Omental fat pad (tissue), 4 donors: ENCODE measurements around the gene C21orf91. TPM values are rescaled to one million over a fixed set of nuclear protein-coding genes. Genes with fewer than 3 reads are reported as not detected.
"Not testable (repeated sequence)": the region's sequence is repeated elsewhere in the genome, so short reads cannot be mapped to it uniquely, and the experiment has no call there.

ENCODE experiments used
- ATAC-seq: fragments of 150-250 bp; one replicate; pipeline ENCODE4 v1.9.1; 2016; ENCODE audit warnings: mild to moderate bottlenecking, moderate library complexity; ENCODE audit not compliant: low FRiP score
- DNase-seq: peaks from one replicate; pipeline ENCODE4 v3.0.0-alpha.2; 2019; ENCODE audit warnings: low spot score
- CTCF ChIP-seq, 3 donors: fragments of 450-650 bp; IDR thresholded peaks; one replicate each; pipeline ENCODE4 v1.5.1; 2016 to 2017; ENCODE audit warnings: antibody characterized with exemption in 3 of 3, mild to moderate bottlenecking in 3 of 3, moderate library complexity in 2 of 3
- total RNA-seq, 4 donors: library from RNA; depleted of rRNA; stranded (reverse); fragments of >200 nt; gene quantifications; one replicate each; pipeline ENCODE4 v1.1.0, GENCODE V29; 2016

C21orf91 gene
- total RNA-seq, 4 donors from 2014 or later, result 6.6 to 30.9 (median 9.2) TPM

- TF ChIP-seq CTCF (IDR thresholded peaks at IDR 0.05), result no peak
- DNase-seq, result no peak
- ATAC-seq, result no peak
These were observed 37.6 kb downstream of the C21orf91 start for GRCh38 chr21:17781524-17781923.

- ATAC-seq (no peak), DNase-seq (no peak)
- no peak for TF ChIP-seq CTCF (IDR thresholded peaks at IDR 0.05)
These were observed 38.6 kb downstream of the C21orf91 start for GRCh38 chr21:17780539-17780938.

DNA sequence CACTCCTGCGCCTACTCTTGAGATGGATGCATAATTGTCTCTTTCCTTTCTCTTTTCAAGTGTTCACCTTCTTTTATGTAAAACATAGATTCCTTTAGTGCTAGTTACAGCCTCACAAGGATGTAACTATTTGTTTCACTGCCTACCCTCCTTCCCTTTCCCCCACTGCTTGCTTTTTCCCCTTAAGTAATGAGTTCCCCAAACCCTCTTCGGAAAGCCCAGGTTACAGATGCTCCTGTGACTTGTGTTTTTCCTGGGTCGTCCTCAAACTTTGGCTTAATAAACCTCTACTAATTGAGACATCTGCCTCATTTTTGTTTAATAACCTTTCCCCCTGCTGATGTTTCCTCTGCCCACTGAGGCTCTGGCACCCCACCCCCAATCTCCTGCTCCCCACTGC, 39.2 kb downstream of the C21orf91 start:
- TF ChIP-seq CTCF (IDR thresholded peaks at IDR 0.05), result no peak
- no peak for DNase-seq
- ATAC-seq, result no peak

GRCh38 chr21:17779496-17779895, 39.7 kb downstream of the C21orf91 start:
- no peak for ATAC-seq
- no peak for DNase-seq
- no peak for TF ChIP-seq CTCF (IDR thresholded peaks at IDR 0.05)

DNA sequence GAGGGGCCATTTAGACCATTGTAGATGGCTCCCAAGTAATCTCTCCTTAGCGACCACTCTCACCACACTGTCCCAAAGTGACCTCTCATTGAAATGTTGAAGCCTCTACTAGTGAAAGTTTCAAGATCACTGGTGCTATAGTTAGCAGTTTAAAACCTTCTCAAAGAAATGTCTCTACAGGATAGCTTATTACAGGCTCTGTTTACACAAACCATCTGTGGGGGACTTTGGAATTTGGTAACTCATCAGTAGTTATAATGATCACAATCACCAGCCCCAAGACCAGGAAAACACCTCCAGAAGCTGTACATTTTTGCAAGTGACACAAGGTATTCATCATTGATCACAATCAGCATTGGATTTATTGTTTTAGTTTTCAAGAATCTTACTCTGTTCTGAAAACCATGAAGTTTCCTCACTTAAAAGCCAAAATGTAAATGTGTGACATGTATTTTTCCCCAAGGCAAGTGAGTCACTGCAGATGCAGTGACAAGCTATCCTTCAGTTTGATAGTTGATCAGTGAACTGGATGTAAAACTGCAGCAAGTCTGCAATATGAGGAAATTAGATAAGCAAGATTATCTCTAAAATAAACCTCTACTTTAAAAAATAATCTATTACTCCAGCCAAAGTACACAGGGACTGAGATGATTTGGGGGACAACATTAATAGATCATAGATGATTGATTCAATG, 41.9 kb downstream of the C21orf91 start:
- DNase-seq (no peak), ATAC-seq (no peak)
- TF ChIP-seq CTCF (IDR thresholded peaks at IDR 0.05), result no peak

DNA sequence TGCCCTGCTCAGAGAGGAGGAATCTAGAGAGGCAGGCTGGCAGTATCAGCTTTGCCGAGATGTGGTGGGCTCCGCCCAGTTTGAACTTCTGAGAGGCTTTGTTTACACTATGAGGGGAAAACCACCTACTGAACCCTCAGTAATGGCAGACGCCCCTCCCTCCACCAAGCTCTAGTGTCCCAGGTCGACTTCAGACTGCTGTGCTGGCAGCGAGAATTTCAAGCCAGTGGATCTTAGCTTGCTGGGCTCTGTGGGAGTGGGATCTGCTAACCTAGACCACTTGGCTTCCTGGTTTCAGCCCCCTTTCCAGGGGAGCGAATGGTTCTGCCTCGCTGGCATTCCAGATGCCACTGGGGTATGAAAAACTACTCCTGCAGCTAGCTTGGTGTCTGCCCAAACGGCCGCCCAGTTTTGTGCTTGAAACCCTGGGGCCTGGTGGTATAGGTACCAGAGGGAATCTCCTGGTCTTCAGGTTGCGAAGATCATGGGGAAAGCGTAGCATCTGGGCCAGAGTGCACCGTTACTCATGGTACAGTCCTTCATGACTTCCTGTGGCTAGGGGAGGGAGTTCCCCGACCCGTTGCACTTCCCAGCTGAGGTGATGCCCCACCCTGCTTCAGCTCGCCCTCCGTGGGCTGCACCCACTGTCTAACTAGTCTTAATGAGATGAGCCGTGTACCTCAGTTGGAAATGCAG, 43.6 kb downstream of the C21orf91 start:
- TF ChIP-seq CTCF (IDR thresholded peaks at IDR 0.05), result no peak
- ATAC-seq (no peak), DNase-seq (no peak)

- DNase-seq, ATAC-seq: not testable (repeated sequence)
These were observed 44.1 kb downstream of the C21orf91 start for GRCh38 chr21:17775021-17775420.
